PC-9 (cell line): ENCODE measurements around the gene SLC49A4. TPM values are rescaled to one million over a fixed set of nuclear protein-coding genes. Genes with fewer than 3 reads are reported as not detected.

Experiments used
- BruUV-seq: library from RNA; stranded (reverse); fragments of 400-500 nt; replicated peaks from 2 replicates; lab custom pipeline; 2021; lab: Mats Ljungman, UMichigan
- CTCF ChIA-PET: fragments of 300-600 bp; sonication (Branson Sonifier 250); formaldehyde crosslinking; loops from one replicate; lab custom pipeline; 2022; ENCODE audit warnings: antibody characterized with exemption; lab: Charles Lee
- POLR2A ChIA-PET: fragments of 300-600 bp; sonication (Branson Sonifier 250); formaldehyde crosslinking; loops from one replicate; lab custom pipeline; 2022; ENCODE audit warnings: antibody characterized with exemption; ENCODE audit not compliant: unreplicated experiment; lab: Charles Lee
- DNase-seq, 2 experiments: peaks; one replicate each; pipeline versions ENCODE4 v3.0.0 to v3.0.0-alpha.2; 2015 to 2022; ENCODE audit warnings: mixed read lengths in 1 of 2
- H2AFZ ChIP-seq: fragments of 200-600 bp; sonication (generic); 2 replicates; pipeline ENCODE4 v1.8.1; 2017; ENCODE audit warnings: antibody characterized with exemption
- H3F3A ChIP-seq: fragments of 200-600 bp; sonication (generic); 2 replicates; pipeline ENCODE4 v1.8.1; 2017; ENCODE audit warnings: antibody characterized with exemption, mild to moderate bottlenecking, low read depth; ENCODE audit not compliant: insufficient read depth
- H3K27ac ChIP-seq: fragments of 200-600 bp; sonication (generic); 2 replicates; pipeline ENCODE4 v1.6.1; 2016; ENCODE audit warnings: mixed run types
- H3K27me3 ChIP-seq: fragments of 200-600 bp; sonication (generic); 2 replicates; pipeline ENCODE4 v1.6.1; 2016; ENCODE audit warnings: low read depth, mixed run types; ENCODE audit not compliant: insufficient read depth
- H3K36me3 ChIP-seq: fragments of 200-600 bp; sonication (generic); 2 replicates; pipeline ENCODE4 v1.6.1; 2016; ENCODE audit warnings: low read depth, mixed run types
- H3K4me1 ChIP-seq: fragments of 200-600 bp; sonication (generic); replicated peaks from 2 replicates; pipeline ENCODE4 v1.6.1; 2016; ENCODE audit warnings: mixed run types; ENCODE audit not compliant: insufficient read depth
- H3K4me2 ChIP-seq: fragments of 200-600 bp; sonication (generic); 2 replicates; pipeline ENCODE4 v1.6.1; 2017; ENCODE audit warnings: mixed run types
- H3K4me3 ChIP-seq: fragments of 200-600 bp; sonication (generic); 2 replicates; pipeline ENCODE4 v1.6.1; 2016; ENCODE audit warnings: mixed run types
- H3K79me2 ChIP-seq: fragments of 200-600 bp; sonication (generic); 2 replicates; pipeline ENCODE4 v1.6.1; 2017; ENCODE audit warnings: low read depth, mixed run types
- H3K9me2 ChIP-seq: fragments of 200-600 bp; sonication (generic); 2 replicates; pipeline ENCODE4 v1.8.1; 2017; ENCODE audit warnings: mild to moderate bottlenecking; ENCODE audit not compliant: insufficient read depth
- H3K9me3 ChIP-seq: fragments of 200-600 bp; sonication (generic); 2 replicates; pipeline ENCODE4 v1.8.1; 2016; ENCODE audit warnings: low read depth; ENCODE audit not compliant: insufficient read depth
- H4K20me1 ChIP-seq: fragments of 200-600 bp; sonication (generic); 2 replicates; pipeline ENCODE4 v1.8.1; 2017; ENCODE audit not compliant: insufficient read depth
- EZH2 ChIP-seq: fragments of 200-600 bp; sonication (generic); IDR thresholded peaks from 2 replicates; pipeline ENCODE4 v1.8.0; 2017; ENCODE audit warnings: antibody characterized with exemption, low read depth
- intact Hi-C: fragments of 100-400 bp; cut with micrococcal nuclease; formaldehyde crosslinking; loops from one replicate; pipeline ENCODE4 v1.10.0; 2022; ENCODE audit not compliant: unreplicated experiment
- total RNA-seq: library from RNA; stranded (reverse); gene quantifications from 2 replicates; pipeline ENCODE4 v1.2.3, GENCODE V29; 2021
- TF ChIP-seq, protein P1 (sequence below): fragments of 200-600 bp; sonication (generic); conservative IDR thresholded peaks from 2 replicates; pipeline ENCODE4 v1.6.1; 2017; ENCODE audit warnings: mixed run types, antibody characterized with exemption, mild to moderate bottlenecking, moderate library complexity

Gene SLC49A4
- total RNA-seq, 1 experiment from 2014 or later, result 24.0 TPM

DNA sequence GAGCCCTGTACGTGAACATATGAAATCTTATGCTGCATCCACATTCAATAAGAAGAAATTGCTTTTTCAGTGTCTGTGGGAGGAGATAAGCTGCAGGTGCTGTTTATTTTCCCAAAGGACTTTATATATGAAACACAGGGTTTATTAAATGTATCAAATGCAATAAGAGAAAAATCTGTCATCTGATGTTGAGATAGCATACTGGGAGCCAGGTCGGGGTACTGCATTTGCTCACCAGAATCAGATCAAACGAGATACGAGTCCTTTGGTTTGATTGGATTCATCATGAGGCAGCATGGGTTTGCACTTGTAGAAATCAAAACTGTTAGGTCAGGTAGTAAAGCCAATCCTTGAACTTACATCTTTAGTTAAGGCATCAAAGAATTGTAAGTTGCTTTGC is 91.4 kb downstream of the SLC49A4 start:
- no peaks in the 10 kb centered on the region for H3K9me2 ChIP-seq
- H3K9me3 ChIP-seq, result no peaks in the 10 kb centered on the region
- no peaks in the 10 kb centered on the region for H3F3A ChIP-seq
- no peaks in the 10 kb centered on the region for H3K27me3 ChIP-seq
- H3K36me3 ChIP-seq, result no peaks in the 10 kb centered on the region
- no peak for DNase-seq
- ChIA-PET CTCF (no interaction called here), POLR2A (interaction anchor here (0.6 kb wide), 1 partner anchor 63 kb away, joined by 4 read pairs; no protein-coding TSS in a partner anchor)
- peaks cover 15% of the 10 kb centered on the region for H3K4me1 ChIP-seq
- no peak overlapping the region for H3K4me2 ChIP-seq
- H3K27ac ChIP-seq, result no peak overlapping the region
- no peak overlapping the region for H2AFZ ChIP-seq
- TF ChIP-seq EZH2, result no peak
- TF ChIP-seq, protein P1, sequence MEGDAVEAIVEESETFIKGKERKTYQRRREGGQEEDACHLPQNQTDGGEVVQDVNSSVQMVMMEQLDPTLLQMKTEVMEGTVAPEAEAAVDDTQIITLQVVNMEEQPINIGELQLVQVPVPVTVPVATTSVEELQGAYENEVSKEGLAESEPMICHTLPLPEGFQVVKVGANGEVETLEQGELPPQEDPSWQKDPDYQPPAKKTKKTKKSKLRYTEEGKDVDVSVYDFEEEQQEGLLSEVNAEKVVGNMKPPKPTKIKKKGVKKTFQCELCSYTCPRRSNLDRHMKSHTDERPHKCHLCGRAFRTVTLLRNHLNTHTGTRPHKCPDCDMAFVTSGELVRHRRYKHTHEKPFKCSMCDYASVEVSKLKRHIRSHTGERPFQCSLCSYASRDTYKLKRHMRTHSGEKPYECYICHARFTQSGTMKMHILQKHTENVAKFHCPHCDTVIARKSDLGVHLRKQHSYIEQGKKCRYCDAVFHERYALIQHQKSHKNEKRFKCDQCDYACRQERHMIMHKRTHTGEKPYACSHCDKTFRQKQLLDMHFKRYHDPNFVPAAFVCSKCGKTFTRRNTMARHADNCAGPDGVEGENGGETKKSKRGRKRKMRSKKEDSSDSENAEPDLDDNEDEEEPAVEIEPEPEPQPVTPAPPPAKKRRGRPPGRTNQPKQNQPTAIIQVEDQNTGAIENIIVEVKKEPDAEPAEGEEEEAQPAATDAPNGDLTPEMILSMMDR, result no peak
- H4K20me1 ChIP-seq, result no peaks in the 10 kb centered on the region
- no peaks in the 10 kb centered on the region for H3K79me2 ChIP-seq
- no peak overlapping the region for H3K4me3 ChIP-seq
- intact Hi-C loops, result no loop called here
- BruUV-seq, result no TSS peak

DNA sequence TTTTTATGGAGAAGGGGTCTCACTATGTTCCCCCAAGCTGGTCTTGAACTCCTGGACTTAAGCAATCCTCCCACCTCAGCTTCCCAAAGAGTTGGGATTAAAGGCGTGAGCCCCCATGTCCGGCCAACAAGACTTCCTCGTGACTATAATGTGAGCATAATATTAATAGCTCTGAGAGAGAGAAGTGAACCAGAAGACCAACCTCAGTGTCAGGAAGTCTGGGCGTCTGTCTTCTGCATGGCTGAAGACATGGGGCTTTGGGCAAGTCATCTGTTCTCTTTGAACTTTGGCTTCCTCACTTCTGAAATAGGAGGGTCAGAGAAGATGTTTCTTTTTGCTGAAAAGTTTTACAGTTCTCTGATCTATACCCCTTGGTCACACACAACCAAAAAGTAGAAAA is 92.1 kb downstream of the SLC49A4 start:
- Histone ChIP-seq H3K27me3 (no peaks in the 10 kb centered on the region), H3K36me3 (no peaks in the 10 kb centered on the region), H3K4me2 (no peak overlapping the region), H3F3A (no peaks in the 10 kb centered on the region), H2AFZ (no peak overlapping the region), H3K27ac (no peak overlapping the region), H4K20me1 (no peaks in the 10 kb centered on the region), H3K9me3 (no peaks in the 10 kb centered on the region), H3K79me2 (no peaks in the 10 kb centered on the region), H3K4me3 (no peak overlapping the region), H3K4me1 (peaks cover 15% of the 10 kb centered on the region), H3K9me2 (no peaks in the 10 kb centered on the region)
- no TSS peak for BruUV-seq
- ChIA-PET CTCF (no interaction called here), POLR2A (no interaction called here)
- intact Hi-C loops, result no loop called here
- TF ChIP-seq, protein P1, result no peak
- no peak for TF ChIP-seq EZH2
- no peak for DNase-seq

DNA sequence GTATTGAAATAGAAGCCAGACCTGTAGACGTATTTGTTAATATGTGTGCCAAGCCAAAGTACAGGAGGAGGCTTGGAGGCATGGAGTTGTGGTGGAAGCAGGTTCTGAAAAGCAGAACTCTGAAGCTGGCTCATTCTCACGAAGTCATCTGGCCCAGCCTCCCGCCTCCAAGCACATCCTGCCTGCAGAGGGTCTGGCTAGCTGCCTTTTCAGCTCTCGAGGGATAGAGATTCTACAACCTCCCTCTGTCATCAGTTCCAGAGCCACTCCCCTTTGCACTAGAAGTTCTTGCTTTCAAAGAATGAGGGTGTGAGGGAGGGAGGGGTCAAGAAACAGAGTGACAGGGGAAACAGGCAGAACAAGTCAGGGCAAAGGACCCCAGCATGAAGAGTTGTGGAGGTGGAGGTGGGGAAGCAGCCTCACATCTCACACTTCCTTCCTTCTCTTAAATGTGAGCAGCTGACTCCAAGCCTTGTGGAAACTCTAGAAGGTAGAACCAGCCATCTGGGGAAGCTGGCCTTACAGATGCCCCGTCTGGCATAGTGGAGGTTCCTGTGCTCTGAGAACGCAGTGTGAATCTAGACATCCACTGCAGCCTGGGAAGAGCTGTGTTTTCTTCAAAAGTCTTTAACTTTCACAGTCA is 95.3 kb downstream of the SLC49A4 start:
- Histone ChIP-seq H3K4me2 (peak overlapping the region; percentile 14; the same call in 1 of the 2 replicates), H3K27ac (no peak overlapping the region), H3K79me2 (no peaks in the 10 kb centered on the region), H3K27me3 (no peaks in the 10 kb centered on the region), H2AFZ (no peak overlapping the region), H3K36me3 (no peaks in the 10 kb centered on the region), H3F3A (peaks cover 7% of the 10 kb centered on the region; the same call in 1 of the 2 replicates), H3K4me3 (no peak overlapping the region), H3K4me1 (peaks cover 40% of the 10 kb centered on the region), H4K20me1 (no peaks in the 10 kb centered on the region), H3K9me3 (no peaks in the 10 kb centered on the region), H3K9me2 (no peaks in the 10 kb centered on the region)
- intact Hi-C loops, result loop anchor here (5.0 kb wide), 2 partner anchors 98 to 312 kb away; partner anchors contain the start of genes HSPBAP1 and SEC22A
- BruUV-seq, result no TSS peak
- TF ChIP-seq EZH2, result no peak
- TF ChIP-seq, protein P1, result no peak
- ChIA-PET POLR2A (interaction anchor here (0.5 to 0.6 kb wide), 3 partner anchors 55 to 1141 kb away, joined by 3 to 6 read pairs (median 3); partner anchors contain the start of gene GOLGB1), CTCF (no interaction called here)
- DNase-seq, result peak; percentile 66 to 74
